Endothelial cell (in vitro differentiated cells): ENCODE data around the gene WDR18. TPM values are rescaled to one million over a fixed set of nuclear protein-coding genes. Genes with fewer than 3 reads are reported as not detected.
A peak's percentile ranks its signal among the peaks of the same experiment; 100 is the strongest.

Source experiments
- DNase-seq: peaks from one replicate; pipeline ENCODE4 v3.0.0; 2021; ENCODE audit warnings: low spot score
- H3K27ac Mint-ChIP-seq: one replicate; pipeline ENCODE4 v1.8.0; 2021; ENCODE audit warnings: mixed read lengths, inconsistent platforms; ENCODE audit not compliant: unreplicated experiment
- H3K27me3 Mint-ChIP-seq: one replicate; pipeline ENCODE4 v1.8.0; 2021; ENCODE audit warnings: mild to moderate bottlenecking, moderate library complexity, mixed read lengths, inconsistent platforms; ENCODE audit not compliant: unreplicated experiment
- H3K36me3 Mint-ChIP-seq: one replicate; pipeline ENCODE4 v1.8.0; 2021; ENCODE audit warnings: mild to moderate bottlenecking, low read depth, mixed read lengths, inconsistent platforms; ENCODE audit not compliant: unreplicated experiment
- H3K4me1 Mint-ChIP-seq: one replicate; pipeline ENCODE4 v1.8.0; 2021; ENCODE audit warnings: mild to moderate bottlenecking, mixed read lengths, inconsistent platforms; ENCODE audit not compliant: unreplicated experiment
- H3K4me3 Mint-ChIP-seq: one replicate; pipeline ENCODE4 v1.8.0; 2021; ENCODE audit warnings: mild to moderate bottlenecking, mixed read lengths, inconsistent platforms; ENCODE audit not compliant: unreplicated experiment
- H3K9me3 Mint-ChIP-seq: one replicate; pipeline ENCODE4 v1.8.0; 2021; ENCODE audit warnings: mixed read lengths, inconsistent platforms; ENCODE audit not compliant: unreplicated experiment
- CTCF ChIP-seq: fragments of 200-600 bp; sonication (generic); IDR thresholded peaks from one replicate; pipeline ENCODE4 v1.5.0; 2021; ENCODE audit warnings: antibody characterized with exemption; ENCODE audit not compliant: unreplicated experiment
- total RNA-seq: library from RNA; stranded (reverse); fragmentation: NEBNext Ultra II Directional; extraction: Animal tissue kit (Norgen Biotek cat#: 25700); gene quantifications from one replicate; pipeline ENCODE4 v1.2.1, GENCODE V29; 2021; ENCODE audit not compliant: unreplicated experiment

The WDR18 gene
- total RNA-seq, 1 donor from 2014 or later = 53.1 TPM

- no peak for TF ChIP-seq CTCF
- Mint-ChIP-seq H3K27me3 (peaks cover 3% of the 10 kb centered on the region), H3K9me3 (no peaks in the 10 kb centered on the region), H3K36me3 (peaks cover 4% of the 10 kb centered on the region), H3K4me3 (peak overlapping the region; percentile 21), H3K27ac (no peak overlapping the region), H3K4me1 (peaks cover 4% of the 10 kb centered on the region)
- no peak for DNase-seq
These were observed 3.8 kb upstream of the WDR18 start for GRCh38 chr19:980133-980998.

GRCh38 chr19:982567-983170 lies 1.5 kb upstream of the WDR18 start:
- peaks cover 3% of the 10 kb centered on the region for H3K27me3 Mint-ChIP-seq

GRCh38 chr19:986083-986482 lies 1.9 kb downstream of the WDR18 start:
- no peaks in the 10 kb centered on the region for H3K9me3 Mint-ChIP-seq
- no peak for DNase-seq
- H3K27ac Mint-ChIP-seq = no peak overlapping the region
- H3K4me3 Mint-ChIP-seq = no peak overlapping the region
- no peak for TF ChIP-seq CTCF
- H3K36me3 Mint-ChIP-seq = peaks cover 10% of the 10 kb centered on the region
- H3K27me3 Mint-ChIP-seq = peaks cover 3% of the 10 kb centered on the region
- peaks cover 8% of the 10 kb centered on the region for H3K4me1 Mint-ChIP-seq

More at GRCh38 chr19:982567-983170, 1.5 kb upstream of the WDR18 start:
- H3K4me1 Mint-ChIP-seq = peaks cover 4% of the 10 kb centered on the region
- peak; percentile 98 for TF ChIP-seq CTCF
- no peaks in the 10 kb centered on the region for H3K9me3 Mint-ChIP-seq
- H3K4me3 Mint-ChIP-seq = peak overlapping the region; percentile 47
- H3K36me3 Mint-ChIP-seq = peaks cover 4% of the 10 kb centered on the region
- H3K27ac Mint-ChIP-seq = no peak overlapping the region
- DNase-seq = peak; percentile 91

- no peak for TF ChIP-seq CTCF
- DNase-seq = no peak
- Mint-ChIP-seq H3K4me1 (peaks cover 8% of the 10 kb centered on the region), H3K27me3 (peaks cover 3% of the 10 kb centered on the region), H3K36me3 (peaks cover 10% of the 10 kb centered on the region), H3K9me3 (no peaks in the 10 kb centered on the region), H3K27ac (no peak overlapping the region), H3K4me3 (no peak overlapping the region)
These were observed 3.9 kb downstream of the WDR18 start for GRCh38 chr19:988081-988480.

GRCh38 chr19:988510-988909 lies 4.4 kb downstream of the WDR18 start:
- Mint-ChIP-seq H3K9me3 (no peaks in the 10 kb centered on the region), H3K27me3 (peaks cover 3% of the 10 kb centered on the region), H3K36me3 (peaks cover 10% of the 10 kb centered on the region), H3K4me3 (peak overlapping the region; percentile 62), H3K27ac (no peak overlapping the region), H3K4me1 (peaks cover 8% of the 10 kb centered on the region)
- no peak for DNase-seq
- no peak for TF ChIP-seq CTCF
